OCI-M2 (cell line): ENCODE data around the gene ARHGAP4.

Experiments used
- DNase-seq: peaks from one replicate; lab custom pipeline; 2025; ENCODE audit not compliant: unreplicated experiment; lab: John Stamatoyannopoulos, UW

The ARHGAP4 gene

GRCh38 chrX:153882557-153882956 is 43.5 kb downstream of the ARHGAP4 start:
- no peak for DNase-seq

GRCh38 chrX:153882086-153882498 is 44.0 kb downstream of the ARHGAP4 start:
- no peak for DNase-seq

- DNase-seq = no peak
Measured at GRCh38 chrX:153881281-153881680, 44.8 kb downstream of the ARHGAP4 start.

GRCh38 chrX:153880440-153880815 is 45.6 kb downstream of the ARHGAP4 start:
- no peak for DNase-seq

GRCh38 chrX:153879741-153880439 is 46.2 kb downstream of the ARHGAP4 start:
- no peak for DNase-seq

- DNase-seq = no peak
Measured at GRCh38 chrX:153878969-153879653, 47.0 kb downstream of the ARHGAP4 start.

GRCh38 chrX:153878345-153878744 is 47.7 kb downstream of the ARHGAP4 start:
- no peak for DNase-seq

- DNase-seq = no peak
Measured at GRCh38 chrX:153877571-153878261, 48.3 kb downstream of the ARHGAP4 start.

GRCh38 chrX:153876112-153876491 is 50.0 kb downstream of the ARHGAP4 start:
- no peak for DNase-seq

GRCh38 chrX:153875391-153876111 is 50.5 kb downstream of the ARHGAP4 start:
- DNase-seq = no peak

- no peak for DNase-seq
Measured at GRCh38 chrX:153874366-153875125, 51.5 kb downstream of the ARHGAP4 start.

- DNase-seq = no peak
Measured at GRCh38 chrX:153874085-153874365, 52.0 kb downstream of the ARHGAP4 start.

- DNase-seq = no peak
Measured at GRCh38 chrX:153873282-153874084, 52.6 kb downstream of the ARHGAP4 start.

- no peak for DNase-seq
Measured at GRCh38 chrX:153871946-153872878, 53.9 kb downstream of the ARHGAP4 start.

- no peak for DNase-seq
Measured at GRCh38 chrX:153871451-153871850, 54.6 kb downstream of the ARHGAP4 start.

GRCh38 chrX:153870791-153871360 is 55.2 kb downstream of the ARHGAP4 start:
- DNase-seq = no peak

GRCh38 chrX:153870288-153870690 is 55.8 kb downstream of the ARHGAP4 start:
- DNase-seq = no peak

- no peak for DNase-seq
Measured at GRCh38 chrX:153869473-153870287, 56.4 kb downstream of the ARHGAP4 start.
